Glomerular endothelial cell (primary cell): ENCODE results near the gene DUOX1. TPM values are rescaled to one million over a fixed set of nuclear protein-coding genes. Genes with fewer than 3 reads are reported as not detected.

Experiments
- DNase-seq: peaks from one replicate; pipeline ENCODE4 v3.0.0-alpha.2; 2011; ENCODE audit warnings: low read depth, low spot score; ENCODE audit errors: extremely low read depth
- total RNA-seq: library from RNA; depleted of rRNA; stranded (reverse); fragments of >200 nt; gene quantifications from 2 replicates; pipeline ENCODE4 v1.2.3, GENCODE V29; 2015

DUOX1 gene
- total RNA-seq, 1 donor from 2014 or later = not detected

DNA sequence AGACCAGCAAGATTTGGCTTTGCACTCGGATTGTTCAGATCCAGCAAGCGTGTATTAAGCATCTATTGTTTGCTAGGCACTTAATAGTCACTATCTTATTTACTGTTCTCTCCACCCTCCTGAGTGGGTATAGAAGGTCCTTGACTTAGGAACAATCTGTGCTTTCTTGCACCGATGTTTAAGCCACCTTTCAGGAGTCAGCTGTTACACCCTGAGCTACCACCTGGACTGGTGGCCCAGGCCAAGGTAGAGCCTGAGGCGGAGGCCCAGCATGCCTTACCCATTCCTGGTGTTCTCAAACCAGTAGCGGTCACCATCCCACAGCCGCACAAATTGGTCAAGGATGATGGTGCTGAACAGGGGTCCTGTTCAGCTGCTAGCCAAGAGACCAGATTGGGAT lies 10.0 kb downstream of the DUOX1 start:
- DNase-seq = no peak

DNA sequence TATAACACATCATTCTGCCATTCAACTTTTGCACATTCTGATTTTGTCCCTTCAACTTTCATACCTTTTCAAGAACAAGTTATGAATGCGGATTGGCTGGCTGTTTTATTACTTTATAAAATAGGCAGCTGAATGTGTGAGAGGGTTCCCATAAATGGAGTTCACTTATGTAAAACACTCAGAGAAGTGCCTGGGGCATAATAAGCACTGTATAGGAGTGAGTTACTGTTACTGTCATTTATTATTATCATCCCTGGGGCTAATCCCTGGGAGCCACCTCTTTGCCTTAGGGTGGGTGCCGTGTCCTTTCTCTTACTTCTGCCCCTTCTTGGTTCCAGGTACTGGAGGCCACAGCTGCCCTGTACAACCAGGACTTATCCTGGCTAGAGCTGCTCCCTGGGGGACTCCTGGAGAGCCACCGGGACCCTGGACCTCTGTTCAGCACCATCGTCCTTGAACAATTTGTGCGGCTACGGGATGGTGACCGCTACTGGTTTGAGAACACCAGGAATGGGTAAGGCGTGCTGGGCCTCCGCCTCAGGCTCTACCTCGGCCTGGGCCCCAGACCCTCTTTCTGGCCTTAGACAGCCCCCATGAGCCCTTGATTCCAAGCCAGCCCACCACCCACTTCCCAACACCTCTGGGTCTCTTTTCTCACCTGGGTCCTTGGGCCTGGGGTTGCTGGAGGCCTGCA lies 10.9 kb downstream of the DUOX1 start:
- no peak for DNase-seq

DNA sequence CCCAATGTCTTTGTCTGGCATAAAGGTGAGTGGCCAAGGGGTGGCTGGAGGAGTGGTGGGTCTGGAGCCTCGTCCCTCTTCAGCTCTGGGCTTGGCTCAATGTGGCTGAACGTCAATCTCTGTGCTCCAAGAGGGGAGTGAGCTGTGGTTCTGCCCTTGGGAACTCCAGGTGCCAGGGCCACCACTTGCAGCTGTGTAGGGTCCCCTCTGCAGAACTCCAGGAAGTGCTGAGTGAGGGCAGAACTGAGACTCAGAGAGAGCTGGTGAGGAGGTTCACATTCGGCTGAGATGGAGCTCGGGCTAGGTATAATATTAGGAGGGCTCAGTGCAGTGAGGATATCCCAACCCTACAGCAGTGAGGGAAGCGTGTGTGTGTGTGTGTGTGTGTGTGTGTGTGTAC lies 11.6 kb downstream of the DUOX1 start:
- no peak for DNase-seq

DNA sequence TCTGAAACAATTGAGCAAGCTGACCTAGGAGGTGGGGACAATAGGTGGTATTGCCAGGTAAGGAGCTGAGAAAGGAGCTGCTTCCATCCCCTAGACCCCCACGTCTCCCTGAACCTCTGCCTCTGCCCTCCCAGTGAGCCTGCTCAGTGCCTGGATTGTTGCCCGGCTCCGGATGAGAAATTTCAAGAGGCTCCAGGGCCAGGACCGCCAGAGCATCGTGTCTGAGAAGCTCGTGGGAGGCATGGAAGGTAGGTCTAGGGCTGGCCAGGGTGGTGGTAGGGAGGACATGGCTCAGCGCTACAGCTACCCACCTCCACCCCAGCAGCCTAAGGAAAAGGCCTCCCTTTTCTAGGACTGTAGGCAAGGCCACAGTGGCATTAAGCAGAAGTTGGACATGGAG lies 13.3 kb downstream of the DUOX1 start:
- DNase-seq = no peak

DNA sequence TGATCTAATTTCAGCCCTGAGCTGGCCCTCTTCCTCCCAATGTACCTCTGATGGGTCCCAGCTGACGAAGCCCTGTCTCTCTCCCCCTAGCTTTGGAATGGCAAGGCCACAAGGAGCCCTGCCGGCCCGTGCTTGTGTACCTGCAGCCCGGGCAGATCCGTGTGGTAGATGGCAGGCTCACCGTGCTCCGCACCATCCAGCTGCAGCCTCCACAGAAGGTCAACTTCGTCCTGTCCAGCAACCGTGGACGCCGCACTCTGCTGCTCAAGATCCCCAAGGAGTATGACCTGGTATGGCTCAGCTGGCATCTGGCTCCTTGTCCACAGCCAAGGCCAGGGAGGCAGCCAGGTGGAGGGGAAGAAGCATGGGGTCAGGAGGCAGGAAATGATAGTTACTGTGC lies 14.2 kb downstream of the DUOX1 start:
- DNase-seq = no peak

DNA sequence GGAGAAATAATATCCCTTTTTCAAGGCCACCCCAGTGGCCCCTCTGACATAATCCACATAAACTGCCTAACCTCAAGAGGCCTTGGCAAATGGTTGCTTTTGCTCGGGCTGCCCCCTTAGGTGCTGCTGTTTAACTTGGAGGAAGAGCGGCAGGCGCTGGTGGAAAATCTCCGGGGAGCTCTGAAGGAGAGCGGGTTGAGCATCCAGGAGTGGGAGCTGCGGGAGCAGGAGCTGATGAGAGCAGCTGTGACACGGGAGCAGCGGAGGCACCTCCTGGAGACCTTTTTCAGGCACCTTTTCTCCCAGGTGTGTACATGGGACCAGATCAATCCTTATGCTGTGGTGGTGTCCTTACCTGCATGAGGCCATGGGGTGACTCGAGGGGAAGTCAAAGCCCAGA lies 15.0 kb downstream of the DUOX1 start:
- DNase-seq = no peak

DNA sequence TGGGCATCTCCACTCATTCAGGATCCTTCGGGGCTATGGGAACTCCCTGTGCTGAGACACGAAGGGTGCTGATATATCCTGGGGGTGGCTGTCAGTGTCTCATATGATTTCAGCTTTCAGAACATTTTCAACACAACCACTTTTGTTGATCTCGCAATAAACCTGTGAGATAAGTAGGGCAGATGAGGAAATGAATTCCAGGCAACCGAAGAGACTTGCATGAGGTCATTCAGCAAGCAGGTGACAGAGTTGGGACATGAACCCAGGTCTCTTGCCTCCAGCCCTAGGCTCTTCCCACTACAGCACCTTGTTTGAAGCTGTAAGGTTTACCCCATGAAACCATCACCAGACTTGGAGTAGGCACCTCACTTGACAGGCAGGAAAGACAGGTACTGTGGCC lies 16.6 kb downstream of the DUOX1 start:
- DNase-seq = no peak

DNA sequence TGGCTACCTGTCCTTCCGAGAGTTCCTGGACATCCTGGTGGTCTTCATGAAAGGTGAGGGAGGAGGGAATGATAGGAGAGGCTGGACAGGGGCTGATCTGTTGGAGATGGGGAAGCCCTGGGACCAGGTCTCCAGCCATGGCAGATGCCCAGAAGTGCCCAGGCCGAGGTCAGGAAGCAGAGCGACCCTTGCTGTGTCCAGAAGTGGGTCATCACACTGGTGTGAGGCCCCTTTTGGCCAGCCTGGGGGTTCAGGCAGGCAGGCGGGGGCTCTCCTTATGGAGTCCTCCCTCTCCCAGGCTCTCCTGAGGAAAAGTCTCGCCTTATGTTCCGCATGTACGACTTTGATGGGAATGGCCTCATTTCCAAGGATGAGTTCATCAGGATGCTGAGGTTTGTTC lies 17.8 kb downstream of the DUOX1 start:
- DNase-seq = no peak

DNA sequence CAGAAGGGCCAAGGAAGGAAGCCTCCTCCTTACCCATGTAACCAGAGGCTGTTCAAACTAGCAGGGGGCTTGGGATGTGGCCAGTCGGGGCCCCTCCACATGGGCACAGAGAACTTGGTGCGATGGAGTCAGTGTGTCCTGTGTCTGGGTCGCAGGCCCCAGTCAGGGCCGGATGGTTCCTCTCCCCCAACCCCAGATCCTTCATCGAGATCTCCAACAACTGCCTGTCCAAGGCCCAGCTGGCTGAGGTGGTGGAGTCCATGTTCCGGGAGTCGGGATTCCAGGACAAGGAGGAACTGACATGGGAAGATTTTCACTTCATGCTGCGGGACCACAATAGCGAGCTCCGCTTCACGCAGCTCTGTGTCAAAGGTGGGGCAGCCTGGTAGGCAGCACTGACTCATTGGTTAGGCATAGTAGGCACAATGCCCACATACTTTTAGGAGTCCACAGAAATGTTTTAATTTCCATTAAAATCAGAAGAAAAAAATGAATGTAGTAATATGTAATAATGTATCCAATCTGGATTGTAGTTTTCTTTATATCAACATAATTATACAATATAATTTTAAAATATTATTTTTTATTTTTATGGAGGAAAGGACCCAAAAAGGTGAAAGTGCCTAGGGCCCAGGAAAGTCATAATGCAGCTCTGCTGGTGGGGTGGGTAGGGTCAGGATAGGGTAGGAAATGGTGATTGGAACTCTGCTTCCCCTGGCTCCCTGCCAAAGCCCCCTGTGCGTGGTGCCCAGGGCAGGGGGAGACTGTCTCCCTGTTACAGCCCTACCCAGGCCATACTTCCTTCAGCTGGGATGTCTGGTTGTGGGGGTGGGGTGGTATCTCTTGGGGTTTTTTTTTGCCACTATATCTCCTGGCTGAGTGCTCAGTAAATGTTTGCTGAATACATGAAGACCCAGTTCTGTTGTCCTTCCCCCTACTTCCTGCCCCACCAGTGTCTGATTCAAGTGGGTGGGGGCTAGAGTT lies 18.6 kb downstream of the DUOX1 start:
- DNase-seq = no peak

DNA sequence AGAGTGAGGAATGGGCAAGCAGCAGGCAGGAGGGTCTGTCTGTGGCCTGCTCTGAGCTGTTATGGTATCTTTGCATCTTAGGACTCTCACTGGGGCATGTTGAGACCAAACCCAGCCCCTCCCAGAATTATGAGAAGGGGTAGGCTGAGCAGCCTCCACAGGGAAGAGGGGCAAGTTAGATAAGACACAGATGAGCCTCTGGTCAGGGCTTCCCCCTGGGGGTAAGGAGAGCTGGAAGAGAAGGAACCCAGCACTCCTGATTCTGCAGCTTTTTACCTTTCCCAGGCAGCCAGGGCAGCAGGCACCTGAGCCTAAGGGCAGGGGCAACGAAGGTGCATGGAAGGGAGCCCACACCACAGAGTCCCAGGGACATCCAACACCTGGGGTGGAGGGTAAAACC lies 19.3 kb downstream of the DUOX1 start:
- DNase-seq = no peak

DNA sequence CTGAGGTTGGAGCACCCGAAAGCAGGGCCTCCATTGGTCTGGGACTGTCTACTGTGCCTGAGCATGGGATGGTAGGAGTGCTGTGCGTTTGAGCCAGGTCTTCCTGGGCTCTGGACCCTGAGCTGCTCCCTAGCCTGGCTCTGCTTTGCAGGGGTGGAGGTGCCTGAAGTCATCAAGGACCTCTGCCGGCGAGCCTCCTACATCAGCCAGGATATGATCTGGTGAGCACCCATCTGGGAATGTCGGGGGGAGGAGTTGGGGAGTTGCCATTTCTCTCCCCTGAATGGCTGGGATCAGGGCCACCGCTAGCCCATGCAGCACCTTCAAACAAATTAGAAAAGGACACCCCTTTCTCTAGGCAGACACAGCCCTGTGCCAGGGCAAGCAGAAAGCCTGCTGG lies 20.7 kb downstream of the DUOX1 start:
- no peak for DNase-seq

DNA sequence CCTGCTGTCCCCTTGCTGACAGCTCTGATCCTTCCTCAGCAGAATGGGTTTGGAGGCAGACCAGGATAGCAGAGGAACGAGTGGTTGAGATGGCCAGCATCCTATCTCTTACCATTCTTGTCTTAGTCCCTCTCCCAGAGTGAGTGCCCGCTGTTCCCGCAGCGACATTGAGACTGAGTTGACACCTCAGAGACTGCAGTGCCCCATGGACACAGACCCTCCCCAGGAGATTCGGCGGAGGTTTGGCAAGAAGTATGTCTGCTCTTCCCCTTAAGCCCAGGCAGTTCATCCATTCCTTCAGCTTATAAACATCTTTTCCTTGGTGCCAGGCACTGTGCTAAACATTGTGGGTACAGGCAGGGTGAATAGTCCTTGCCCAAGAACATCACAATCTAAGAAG lies 21.2 kb downstream of the DUOX1 start:
- DNase-seq = no peak

DNA sequence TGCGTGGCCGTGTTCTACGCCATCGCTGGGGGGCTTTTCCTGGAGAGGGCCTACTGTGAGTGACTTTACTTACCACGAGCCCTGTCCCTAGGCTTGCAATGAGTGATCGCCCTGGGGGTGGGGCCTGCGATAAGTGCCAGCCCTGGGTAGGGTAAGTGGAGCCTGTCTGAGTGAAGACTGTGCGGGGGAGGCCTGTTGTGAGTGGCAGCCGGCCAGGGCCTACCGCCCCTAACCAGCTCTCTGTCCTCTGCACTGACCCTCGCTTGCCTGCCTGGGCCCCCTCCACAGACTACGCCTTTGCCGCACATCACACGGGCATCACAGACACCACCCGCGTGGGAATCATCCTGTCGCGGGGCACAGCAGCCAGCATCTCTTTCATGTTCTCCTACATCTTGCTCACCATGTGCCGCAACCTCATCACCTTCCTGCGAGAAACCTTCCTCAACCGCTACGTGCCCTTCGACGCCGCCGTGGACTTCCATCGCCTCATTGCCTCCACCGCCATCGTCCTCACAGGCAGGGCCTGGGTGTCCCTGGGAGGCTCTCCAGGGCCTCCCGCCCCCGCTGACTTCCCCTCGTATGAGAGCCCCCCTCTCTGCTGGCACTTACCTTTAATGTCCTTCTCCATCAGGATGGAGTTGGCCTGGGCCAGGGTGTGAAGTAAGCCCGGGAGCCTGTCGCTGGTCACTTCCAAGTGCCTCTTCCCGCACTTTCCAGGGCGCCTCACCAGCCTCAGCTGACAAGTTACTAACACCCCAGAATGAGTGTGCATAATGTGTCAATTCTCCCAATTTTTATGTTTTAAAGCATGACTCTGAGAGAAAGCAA lies 22.4 kb downstream of the DUOX1 start:
- no peak for DNase-seq

DNA sequence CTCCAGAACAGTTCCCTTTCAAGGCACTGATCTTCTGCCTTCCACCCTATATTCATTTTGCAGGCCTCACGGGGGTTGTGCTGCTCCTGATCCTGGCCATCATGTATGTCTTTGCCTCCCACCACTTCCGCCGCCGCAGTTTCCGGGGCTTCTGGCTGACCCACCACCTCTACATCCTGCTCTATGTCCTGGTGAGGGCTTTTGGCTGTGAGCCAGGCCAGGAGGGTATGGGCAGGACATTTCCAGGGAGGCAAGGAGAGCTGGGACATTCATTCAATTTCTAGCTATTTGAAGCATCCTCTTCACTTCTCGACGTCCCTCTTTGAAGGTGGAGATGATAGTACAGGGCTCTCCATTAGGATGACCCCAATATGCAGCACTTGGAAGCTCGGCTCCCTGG lies 25.9 kb downstream of the DUOX1 start:
- DNase-seq = no peak

DNA sequence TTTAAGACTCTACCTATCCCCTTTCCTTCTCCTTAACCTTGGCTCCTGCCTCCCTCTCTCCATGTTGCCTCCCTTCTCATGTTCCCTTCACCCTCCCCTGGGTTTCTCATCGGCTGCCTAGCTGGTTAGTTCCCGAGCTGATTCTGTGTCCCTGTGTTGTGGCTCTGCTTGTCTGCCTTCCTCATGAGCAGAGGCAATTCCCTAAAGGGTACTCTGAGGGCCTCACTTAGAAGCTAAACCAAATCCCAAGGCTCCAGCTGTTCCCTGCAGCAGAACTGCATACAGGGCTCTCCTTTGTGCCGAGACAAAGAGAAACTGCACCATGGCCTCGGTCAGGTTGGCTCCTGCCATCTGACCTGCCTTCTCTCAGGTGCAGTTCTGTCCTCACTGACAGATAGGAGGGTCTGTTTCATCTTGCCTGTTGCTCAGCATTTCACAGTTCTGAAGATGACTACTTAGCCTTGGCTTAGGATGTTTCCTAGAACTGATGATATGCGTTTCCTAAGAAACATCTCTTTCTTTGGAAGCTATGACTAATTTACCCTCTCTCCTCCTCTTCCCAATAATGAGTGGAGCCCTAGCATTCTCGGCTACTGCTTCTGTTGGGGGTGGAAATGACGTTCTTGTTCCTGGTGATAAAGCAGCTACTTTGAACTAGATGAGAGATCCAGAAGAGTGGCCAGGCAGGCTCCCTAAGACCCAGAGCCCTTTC lies 27.1 kb downstream of the DUOX1 start:
- no peak for DNase-seq

DNA sequence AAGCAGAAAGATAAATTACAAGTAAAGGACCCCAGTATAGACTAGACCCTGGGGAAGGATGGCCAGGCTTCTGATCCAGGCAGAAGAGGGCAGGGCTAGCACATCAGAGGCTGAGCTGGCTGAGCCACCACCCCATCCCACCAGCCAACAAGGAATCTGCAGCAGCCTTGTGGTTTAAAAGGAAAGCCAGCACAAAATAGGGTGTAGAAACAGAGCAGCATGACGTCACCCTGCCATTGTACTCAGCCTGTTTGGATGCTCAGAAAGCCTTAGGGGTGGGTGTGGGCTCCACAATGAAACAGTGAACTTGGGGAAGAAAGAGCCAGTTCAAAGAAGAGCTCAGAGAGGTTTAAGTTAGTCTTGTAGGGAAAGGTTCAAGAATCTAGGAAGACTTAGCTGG lies 28.2 kb downstream of the DUOX1 start:
- DNase-seq = no peak

DNA sequence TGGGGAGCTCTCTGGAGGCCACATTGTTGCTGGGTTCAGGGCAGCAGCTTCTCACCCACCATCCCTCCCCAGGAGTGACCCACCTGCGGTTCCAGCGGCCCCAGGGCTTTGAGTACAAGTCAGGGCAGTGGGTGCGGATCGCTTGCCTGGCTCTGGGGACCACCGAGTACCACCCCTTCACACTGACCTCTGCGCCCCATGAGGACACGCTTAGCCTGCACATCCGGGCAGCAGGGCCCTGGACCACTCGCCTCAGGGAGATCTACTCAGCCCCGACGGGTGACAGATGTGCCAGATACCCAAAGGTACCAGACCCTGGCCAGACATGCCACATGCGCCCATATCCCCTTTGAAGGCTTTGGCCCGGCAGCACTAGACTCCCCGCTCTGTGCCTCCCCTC lies 31.9 kb downstream of the DUOX1 start:
- no peak for DNase-seq

DNA sequence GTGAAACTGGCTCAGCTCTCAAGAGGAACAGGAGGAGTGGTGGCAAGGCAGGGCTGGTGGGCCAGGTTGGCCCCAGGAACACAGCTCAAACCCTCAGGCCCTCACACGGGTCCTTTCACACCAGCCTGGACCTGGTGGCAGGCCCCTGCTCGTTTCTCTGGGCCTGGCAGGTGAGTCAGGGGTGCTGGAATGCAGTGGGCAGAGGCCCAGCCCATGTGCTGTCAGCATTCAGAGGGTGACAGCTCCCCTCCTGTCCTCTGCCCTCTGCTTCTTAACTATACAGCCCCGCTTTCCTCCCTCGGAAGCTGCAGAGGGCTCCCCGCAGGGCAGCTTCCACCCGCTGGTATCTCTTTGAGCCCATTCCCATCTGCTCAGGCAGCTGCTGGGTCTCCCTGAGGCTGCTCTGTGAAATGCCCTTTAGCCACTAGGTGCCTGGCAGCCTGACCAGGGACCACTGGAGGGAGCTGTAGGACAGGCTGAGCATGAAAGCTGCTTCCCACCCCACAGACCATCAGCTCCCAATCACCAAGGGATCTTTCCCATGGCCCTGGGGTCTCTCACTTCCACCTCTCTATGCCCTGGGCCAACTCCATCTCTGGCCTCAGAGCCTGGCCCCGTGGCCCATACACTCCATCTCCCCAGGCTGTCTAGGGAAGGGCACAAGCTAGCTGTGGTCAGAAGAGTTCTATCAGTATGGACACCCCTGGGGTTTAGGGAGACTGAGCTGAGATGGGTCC lies 33.1 kb downstream of the DUOX1 start:
- DNase-seq = peak; percentile 37

DNA sequence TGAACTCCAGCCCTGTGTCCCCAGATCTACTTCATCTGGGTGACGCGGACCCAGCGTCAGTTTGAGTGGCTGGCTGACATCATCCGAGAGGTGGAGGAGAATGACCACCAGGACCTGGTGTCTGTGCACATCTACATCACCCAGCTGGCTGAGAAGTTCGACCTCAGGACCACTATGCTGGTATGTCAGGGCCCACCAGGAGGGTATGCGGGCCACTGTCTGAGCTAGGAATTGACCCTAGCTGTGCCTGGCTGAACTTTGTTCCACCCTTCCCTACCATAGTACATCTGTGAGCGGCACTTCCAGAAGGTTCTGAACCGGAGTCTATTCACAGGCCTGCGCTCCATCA lies 33.7 kb downstream of the DUOX1 start:
- no peak for DNase-seq

DNA sequence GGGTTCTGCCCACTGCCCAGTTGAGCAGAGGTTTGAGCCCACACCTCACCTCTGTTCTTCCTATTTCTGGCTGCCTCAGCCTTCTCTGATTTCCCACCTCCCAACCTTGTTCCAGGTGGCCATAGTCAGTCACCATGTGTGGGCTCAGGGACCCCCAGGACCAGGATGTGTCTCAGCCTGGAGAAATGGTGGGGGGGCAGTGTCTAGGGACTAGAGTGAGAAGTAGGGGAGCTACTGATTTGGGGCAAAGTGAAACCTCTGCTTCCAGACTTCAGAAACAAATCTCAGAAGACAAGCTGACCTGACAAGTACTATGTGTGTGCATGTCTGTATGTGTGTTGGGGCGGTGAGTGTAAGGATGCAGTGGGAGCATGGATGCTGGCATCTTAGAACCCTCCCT lies 35.1 kb downstream of the DUOX1 start:
- no peak for DNase-seq
